Measurements from ENCODE around the gene GCKR.

GCKR gene

DNA sequence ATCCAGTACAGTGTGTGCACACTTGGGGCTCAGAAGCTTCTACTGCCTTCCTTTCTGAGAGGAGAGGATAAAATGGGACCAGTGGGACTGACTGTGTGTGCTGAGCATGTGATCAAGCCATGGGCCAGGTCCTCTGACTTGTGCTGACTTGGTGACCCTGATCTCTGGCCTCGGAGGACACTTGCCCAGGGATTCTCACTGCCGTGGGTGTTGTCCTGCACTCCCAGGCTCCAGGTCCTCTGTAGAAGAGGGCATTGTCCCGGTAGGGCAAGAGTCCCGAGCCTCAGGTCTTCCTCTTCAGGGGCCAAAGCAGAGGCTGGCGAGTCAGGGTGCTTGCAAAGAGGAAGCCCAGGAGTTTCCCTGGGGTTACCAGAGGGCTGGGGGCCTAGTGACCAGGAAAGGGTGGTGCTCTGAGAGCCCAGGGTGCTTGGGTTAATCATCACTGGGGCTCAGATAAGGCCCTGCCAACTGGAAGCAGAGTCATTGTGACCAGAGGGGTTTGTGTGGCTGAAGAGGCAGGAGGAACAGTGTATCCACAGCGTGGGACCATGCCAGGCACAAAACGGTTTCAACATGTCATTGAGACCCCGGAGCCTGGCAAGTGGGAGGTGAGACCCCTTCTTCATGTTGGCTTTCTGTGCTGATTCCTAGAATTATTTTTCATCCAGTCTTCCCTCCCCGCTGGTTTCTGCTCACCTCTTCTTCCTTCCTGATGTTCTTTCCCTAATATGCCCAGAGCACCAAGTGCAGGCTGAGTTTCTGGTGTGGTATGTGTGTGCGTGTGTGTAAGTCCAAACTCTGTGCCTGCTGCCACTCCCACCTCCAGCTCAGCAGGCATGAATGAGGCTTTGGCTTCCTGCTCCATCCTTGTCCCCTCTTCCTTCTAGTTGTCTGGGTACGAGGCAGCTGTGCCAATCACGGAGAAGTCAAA is at the start of gene GCKR:
Gene GCKR (plus strand): TSS at position 483 of the 931 bp plus-strand sequence. CDS start 66 bp downstream, at position 549.
- no peak for DNase-seq

- DNase-seq = no peak
Observed at GRCh38 chr2:27448381-27448780, 48.3 kb upstream of the GCKR start.

- DNase-seq = no peak
Observed at GRCh38 chr2:27451095-27451494, 45.5 kb upstream of the GCKR start.

GRCh38 chr2:27453968-27454367 is 42.7 kb upstream of the GCKR start:
- DNase-seq = no peak

DNA sequence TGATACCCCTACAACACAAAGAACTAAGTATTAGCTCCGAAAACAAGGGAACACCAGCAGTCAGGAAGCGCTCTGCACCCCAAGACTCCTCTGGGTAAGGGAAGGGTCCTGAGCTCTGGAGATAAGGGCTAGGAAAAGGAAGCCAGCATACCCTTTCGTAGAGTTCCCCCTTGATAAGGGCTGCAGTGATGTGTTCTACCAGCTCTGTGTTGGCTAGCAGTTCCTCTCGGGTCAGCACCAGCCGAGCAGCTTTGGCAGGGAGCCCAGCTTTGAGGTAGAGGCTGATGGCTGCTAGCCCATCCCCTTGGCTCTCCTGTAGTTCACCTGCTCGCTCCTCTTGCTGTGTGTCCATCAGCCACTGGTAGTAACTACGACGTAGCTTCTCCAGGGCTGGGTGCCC is 35.5 kb upstream of the GCKR start:
- no peak for DNase-seq

DNA sequence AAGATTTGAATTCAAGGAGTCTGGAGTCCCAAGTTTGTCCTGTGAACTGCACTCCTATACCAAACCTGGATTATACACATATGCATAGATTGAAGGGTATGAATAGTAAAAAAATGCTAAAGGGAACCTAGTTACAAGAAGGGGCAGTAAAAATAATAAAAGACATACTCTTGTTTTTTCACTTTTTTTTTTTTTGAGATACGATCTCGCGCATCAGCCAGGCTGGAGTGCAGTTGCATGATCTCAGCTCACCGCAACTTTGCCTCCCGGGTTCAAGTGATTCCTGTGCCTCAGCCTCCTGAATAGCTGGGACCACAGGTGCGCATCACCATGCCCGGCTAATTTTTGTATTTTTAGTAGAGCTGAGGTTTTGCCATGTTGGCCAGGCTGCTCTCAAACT is 32.2 kb upstream of the GCKR start:
- no peak for DNase-seq

- DNase-seq = no peak
Observed at GRCh38 chr2:27471961-27472360, 24.7 kb upstream of the GCKR start.

DNA sequence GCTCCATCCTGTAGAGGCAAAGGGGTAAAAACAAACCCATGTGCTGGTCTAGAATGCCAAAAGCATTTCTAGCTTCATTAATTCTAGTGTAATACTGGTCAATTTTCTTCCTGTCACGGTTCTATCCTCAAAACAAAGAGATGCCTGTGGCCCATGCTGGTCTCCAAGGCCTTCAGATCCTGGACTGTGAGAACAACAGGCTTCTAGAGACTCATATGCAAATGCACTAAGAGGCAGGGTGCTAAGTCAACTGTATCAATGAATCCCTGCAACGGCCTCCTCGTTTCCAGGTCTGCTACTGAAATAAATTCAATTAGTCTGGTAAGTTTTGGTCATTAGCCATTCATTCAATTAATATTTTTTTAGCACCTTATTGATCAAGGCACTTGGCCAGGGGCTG is 11.1 kb upstream of the GCKR start:
- DNase-seq = no peak

- no peak for DNase-seq
Observed at GRCh38 chr2:27489118-27489497, 7.5 kb upstream of the GCKR start.

DNA sequence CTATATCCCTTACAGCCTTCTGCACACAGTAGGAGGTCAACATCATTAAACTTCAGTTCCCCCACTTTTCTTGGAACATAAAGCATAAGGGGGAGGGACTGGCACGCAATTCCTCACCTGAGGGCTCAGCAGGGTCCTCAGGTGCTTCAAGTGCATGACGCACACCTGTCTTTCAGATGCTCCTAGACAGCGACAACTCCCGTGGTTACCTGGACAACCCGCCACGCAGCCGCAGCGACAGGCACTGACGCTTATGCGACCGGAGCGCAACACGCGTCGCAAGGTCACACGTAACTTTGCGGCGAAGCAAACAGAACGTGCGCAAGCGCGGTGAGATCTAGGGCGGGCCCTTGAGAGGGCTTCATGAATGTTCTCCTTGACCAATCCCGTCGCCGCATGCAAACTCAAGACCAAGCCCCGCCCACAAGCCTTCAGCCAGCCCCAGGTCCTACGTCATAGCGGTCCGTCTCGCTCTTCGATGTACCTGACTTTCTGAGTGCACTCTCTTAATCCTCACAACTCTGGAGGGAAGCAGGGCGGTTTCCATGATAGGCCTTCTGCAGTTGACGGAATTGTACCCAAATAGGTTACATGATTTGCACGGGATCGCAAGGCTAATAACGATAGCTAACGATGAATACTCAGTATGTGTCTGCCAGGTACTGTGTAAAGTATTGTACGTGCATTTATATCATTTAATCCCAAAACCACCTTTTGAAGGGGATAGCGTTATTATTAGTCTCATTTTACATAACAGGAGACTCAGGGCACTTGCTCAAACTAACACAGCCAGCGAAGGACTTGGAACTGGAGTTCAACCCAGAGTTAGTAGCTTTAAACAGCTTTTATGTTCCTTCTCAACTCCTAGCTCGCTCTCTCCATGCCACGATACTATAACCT is 6.9 kb upstream of the GCKR start, which contains the start of gene IFT172:
Gene IFT172 (minus strand): TSS at position 246 of the 900 bp plus-strand sequence. CDS start 90 bp downstream, at position 156.
- DNase-seq = peak; percentile 72

DNA sequence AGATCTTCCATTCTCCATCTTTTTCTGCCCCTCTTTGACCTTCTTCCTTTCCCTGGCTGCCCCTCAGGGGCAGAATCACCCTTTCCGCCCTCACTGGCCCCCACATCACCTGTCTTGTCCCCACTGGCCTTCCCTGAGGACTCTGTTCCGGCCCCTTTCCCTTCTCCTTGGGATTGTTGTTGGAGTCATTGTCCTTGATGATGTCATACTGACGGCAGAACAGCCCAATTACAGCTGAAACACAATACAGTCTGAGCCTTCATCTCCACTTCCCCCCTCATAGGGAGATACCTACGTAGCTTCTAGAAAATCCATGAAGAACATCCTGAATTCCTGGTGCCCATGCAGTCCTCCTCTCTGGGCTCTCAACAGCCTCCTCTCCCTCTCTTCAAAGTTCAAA is 4.1 kb upstream of the GCKR start:
- DNase-seq = no peak

- DNase-seq = no peak
Observed at GRCh38 chr2:27493948-27494283, 2.7 kb upstream of the GCKR start.

- DNase-seq = no peak
Observed at GRCh38 chr2:27494284-27494943, 2.2 kb upstream of the GCKR start.

DNA sequence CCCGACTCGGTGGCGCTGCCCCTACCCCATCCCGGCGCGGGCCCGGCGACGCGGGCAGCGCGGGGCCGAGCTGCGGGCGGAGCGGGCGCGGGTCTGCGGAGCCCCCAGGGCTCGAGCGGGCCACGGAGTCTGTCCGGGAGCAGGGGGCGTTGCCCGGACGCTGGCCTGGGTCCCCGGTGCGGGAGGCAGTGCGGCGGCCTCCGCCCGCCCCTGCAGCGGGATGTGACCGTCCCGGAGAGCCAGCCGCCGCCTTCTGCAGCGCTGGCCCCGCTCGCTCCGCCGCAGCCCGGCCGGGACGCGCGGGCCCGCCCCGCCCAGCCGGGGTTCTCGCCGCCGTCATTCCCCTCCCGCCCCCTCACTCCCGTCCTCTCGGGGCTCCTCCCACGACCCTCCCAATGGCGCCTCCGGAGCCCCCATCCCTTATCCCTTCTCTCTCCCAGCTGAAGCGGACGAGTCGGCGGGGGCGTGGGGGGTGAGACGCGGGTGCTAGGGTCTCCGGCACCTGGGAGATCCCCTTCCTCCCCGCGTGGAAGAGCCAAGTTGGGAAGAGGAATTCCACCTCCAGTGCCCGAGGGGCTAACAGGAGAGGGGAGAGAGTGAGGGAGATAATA is 1.6 kb upstream of the GCKR start, which contains the start of gene FNDC4:
Gene FNDC4 (minus strand): TSS at position 257 of the 611 bp plus-strand sequence. CDS start 521 bp downstream, outside the sequence.
- no peak for DNase-seq

- DNase-seq = no peak
Observed at GRCh38 chr2:27495840-27496356, 741 bp upstream of the GCKR start.

DNA sequence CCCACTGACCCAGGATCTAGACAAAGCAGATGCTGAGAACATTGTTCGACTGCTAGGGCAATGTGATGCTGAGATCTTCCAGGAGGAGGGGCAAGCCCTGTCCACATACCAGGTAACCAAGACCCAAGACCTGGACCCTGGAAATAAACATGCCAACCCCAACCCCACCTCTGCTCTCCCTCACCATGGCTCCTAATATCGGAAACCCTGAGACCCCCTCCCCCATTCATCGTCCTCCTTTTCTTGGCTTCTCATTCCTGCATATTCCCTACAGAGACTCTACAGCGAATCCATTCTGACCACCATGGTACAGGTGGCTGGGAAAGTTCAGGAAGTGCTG is 619 bp downstream of the GCKR start:
- DNase-seq = no peak

DNA sequence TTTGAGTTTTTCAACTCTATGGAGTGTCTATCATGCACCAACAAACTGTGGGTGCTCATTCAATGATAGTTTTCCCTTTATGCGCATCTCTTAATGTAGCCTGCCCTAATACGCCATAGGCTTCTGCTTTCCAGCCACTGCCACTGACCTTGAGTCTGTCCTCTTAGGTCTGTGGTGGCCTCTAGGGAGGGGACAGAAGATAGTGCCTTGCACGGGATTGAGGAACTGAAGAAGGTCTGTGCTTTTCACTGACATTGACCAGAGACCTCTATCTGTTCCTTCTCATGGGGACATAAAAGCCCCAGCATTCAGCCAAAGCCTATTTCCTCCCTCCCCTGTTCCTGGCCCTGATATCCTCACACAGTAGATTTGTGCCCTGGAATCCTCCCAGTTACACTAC is 2.3 kb downstream of the GCKR start:
- DNase-seq = no peak

- DNase-seq = no peak
Observed at GRCh38 chr2:27501042-27501441, 4.4 kb downstream of the GCKR start.

DNA sequence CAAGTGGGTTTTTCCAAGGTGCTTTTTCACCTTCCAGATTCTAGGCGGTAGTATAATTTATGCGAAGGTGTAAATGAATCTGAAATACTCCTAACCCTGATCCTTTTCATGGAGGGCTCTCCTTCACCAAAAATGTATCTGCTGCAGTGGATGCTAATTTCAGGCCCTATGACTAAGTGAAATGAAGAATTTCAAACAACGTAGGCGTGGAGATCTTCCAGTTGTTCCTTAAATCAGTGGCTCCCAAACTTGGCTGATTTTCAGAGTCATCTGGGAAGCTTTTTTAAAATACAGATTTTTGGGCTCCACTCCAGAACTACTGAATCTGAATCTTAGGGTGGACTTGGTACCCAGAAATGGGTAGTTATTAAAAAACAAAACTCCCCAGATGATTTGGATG is 5.5 kb downstream of the GCKR start:
- DNase-seq = no peak

- no peak for DNase-seq
Observed at GRCh38 chr2:27506587-27506986, 9.9 kb downstream of the GCKR start.

- no peak for DNase-seq
Observed at GRCh38 chr2:27507293-27507692, 10.7 kb downstream of the GCKR start.

DNA sequence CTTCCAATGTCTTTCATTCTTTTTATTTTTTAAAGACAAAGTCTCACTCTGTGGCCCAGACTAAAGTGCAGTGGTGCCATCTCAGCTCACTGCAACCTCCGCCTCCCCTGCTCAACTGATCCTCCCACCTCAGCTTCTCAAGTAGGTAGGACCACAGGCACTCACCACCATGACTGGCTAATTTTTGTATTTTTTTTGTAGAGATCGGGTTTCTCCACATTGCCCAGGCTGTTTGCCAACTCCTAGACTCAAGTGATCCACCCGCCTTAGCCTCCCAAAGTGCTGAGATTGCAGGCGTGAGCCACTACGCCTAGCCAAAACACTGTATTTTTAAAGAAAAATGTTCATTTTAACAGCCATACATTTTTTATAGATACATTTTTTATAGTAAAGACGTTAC is 12.7 kb downstream of the GCKR start:
- DNase-seq = no peak
